Sigmoid colon (tissue), 7 donors: Measurements from ENCODE around the gene PDLIM5. TPM values are rescaled to one million over a fixed set of nuclear protein-coding genes. Genes with fewer than 3 reads are reported as not detected.
A peak's percentile ranks its signal among the peaks of the same experiment; 100 is the strongest.

Source experiments
- DNase-seq: peaks from one replicate; pipeline ENCODE4 v3.0.0-alpha.2; 2019
- H3K27ac ChIP-seq, 4 donors: fragments of 200-600 bp; sonication (generic); one replicate each; pipeline ENCODE4 v1.5.1; 2016 to 2019; ENCODE audit warnings: mild to moderate bottlenecking in 1 of 4
- H3K27me3 ChIP-seq, 3 donors: fragments of 200-600 bp; sonication (generic); one replicate each; pipeline ENCODE4 v1.5.1; 2019; ENCODE audit warnings: mild to moderate bottlenecking in 1 of 3
- H3K36me3 ChIP-seq, 4 donors: fragments of 200-600 bp; sonication (generic); one replicate each; pipeline ENCODE4 v1.5.1; 2016 to 2019
- H3K4me1 ChIP-seq, 4 donors: fragments of 200-600 bp; sonication (generic); one replicate each; pipeline ENCODE4 v1.5.1; 2017 to 2019
- H3K4me3 ChIP-seq, 4 donors: fragments of 200-600 bp; sonication (generic); one replicate each; pipeline ENCODE4 v1.5.1; 2017 to 2019; ENCODE audit warnings: mild to moderate bottlenecking in 2 of 4, moderate library complexity in 1 of 4
- H3K9me3 ChIP-seq, 4 donors: fragments of 200-600 bp in 3 of 4; sonication (generic) in 3 of 4; one replicate each; pipeline versions ENCODE4 v1.5.1 to v1.6.1; 2013 to 2019
- EP300 ChIP-seq, 4 donors: sonication (generic); formaldehyde crosslinking; IDR thresholded peaks; one replicate each; pipeline ENCODE4 v1.6.1; 2017; ENCODE audit warnings: antibody characterized with exemption in 4 of 4
- POLR2A ChIP-seq, 2 donors: fragments of 450-650 bp; IDR thresholded peaks; one replicate each; pipeline ENCODE4 v1.6.1; 2016; ENCODE audit warnings: antibody characterized with exemption in 2 of 2, mild to moderate bottlenecking in 2 of 2, moderate library complexity in 2 of 2
- POLR2AphosphoS5 ChIP-seq, 4 donors: sonication (generic); formaldehyde crosslinking; IDR thresholded peaks; one replicate each; pipeline ENCODE4 v1.6.1; 2017; ENCODE audit warnings: antibody characterized with exemption in 4 of 4
- WGBS, 2 donors: extraction: QIAGEN DNeasy Blood & Tissue Kit; methylation state at CpG; one replicate each; pipeline ENCODE4 v1.1.7; 2013; 5-methylcytosine and 5-hydroxymethylcytosine counted together
- intact Hi-C: fragments of 100-400 bp; cut with DNase I; formaldehyde crosslinking; loops from one replicate; pipeline ENCODE4 v1.15.1; 2023
- polyA plus RNA-seq, 3 donors: library from polyadenylated mRNA; stranded (reverse); fragments of 200-250 nt; gene quantifications; one replicate each; pipeline ENCODE4 v1.2.3, GENCODE V29; 2013
- total RNA-seq, 4 donors: library from RNA; depleted of rRNA; stranded (reverse); fragments of >200 nt; gene quantifications; one replicate each; pipeline ENCODE4 v1.1.0, GENCODE V29; 2016
- TF ChIP-seq, protein P1 (sequence below), 4 experiments: fragments of 450-650 bp in 3 of 4; fragments of 200-600 bp in 1 of 4; IDR thresholded peaks; one replicate each; pipeline ENCODE4 v1.5.1; 2016 to 2019; ENCODE audit warnings: antibody characterized with exemption in 4 of 4, mild to moderate bottlenecking in 3 of 4, moderate library complexity in 2 of 4
- donor health status: healthy with polysubstance abuse.
- donor health status: Bipolar disorder and iron deficiency.
- donor health status: healthy.

The PDLIM5 gene
- total and polyA plus RNA-seq, 7 donors, result 31.2 to 221 (median 167) TPM

DNA sequence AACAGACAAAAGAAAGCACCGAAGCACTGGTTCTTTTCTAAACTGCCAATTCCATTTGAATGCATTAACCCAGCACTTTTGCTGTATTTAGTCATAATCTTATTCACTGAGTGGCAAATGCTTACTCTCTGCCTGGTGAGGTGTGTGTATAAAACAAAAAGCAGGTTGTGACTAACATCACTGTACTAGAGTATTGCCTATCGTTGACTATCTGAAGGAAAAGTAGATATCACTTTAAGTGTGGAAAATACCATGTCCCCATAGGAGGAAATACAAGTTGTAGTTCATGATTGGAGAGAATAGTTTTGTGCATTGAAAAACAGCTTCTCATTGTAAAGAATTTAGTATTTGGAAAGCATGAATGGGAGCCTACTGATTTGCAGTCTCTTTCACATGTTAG, 2.7 kb downstream of the PDLIM5 start:
- no peaks in the 10 kb centered on the region for H3K27me3 ChIP-seq

DNA sequence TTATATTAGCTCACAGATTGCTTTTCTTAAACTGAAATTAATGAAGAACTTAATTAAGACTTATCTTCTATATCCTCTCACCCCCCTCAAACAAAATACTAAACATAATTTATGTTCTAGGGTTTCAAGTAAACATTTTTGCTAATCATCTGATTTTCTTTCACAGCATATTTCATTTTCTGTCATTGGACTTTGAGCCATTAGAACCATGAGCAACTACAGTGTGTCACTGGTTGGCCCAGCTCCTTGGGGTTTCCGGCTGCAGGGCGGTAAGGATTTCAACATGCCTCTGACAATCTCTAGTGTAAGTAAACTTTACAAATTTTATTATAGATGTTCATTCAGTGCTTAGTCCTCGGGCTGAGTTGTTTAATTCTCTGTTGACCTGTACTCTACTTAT, 3.3 kb downstream of the PDLIM5 start:
- H3K4me3 ChIP-seq, result peak overlapping the region in 2 of 4 donors; percentile 89 to 98
- H3K4me1 ChIP-seq, result peaks cover 0 to 69% (median 48%) of the 10 kb centered on the region in 4 donors
- no peaks in the 10 kb centered on the region for H3K27me3 ChIP-seq
- H3K36me3 ChIP-seq, result peaks cover 0 to 17% (median 2%) of the 10 kb centered on the region in 4 donors
- TF ChIP-seq, protein P1, sequence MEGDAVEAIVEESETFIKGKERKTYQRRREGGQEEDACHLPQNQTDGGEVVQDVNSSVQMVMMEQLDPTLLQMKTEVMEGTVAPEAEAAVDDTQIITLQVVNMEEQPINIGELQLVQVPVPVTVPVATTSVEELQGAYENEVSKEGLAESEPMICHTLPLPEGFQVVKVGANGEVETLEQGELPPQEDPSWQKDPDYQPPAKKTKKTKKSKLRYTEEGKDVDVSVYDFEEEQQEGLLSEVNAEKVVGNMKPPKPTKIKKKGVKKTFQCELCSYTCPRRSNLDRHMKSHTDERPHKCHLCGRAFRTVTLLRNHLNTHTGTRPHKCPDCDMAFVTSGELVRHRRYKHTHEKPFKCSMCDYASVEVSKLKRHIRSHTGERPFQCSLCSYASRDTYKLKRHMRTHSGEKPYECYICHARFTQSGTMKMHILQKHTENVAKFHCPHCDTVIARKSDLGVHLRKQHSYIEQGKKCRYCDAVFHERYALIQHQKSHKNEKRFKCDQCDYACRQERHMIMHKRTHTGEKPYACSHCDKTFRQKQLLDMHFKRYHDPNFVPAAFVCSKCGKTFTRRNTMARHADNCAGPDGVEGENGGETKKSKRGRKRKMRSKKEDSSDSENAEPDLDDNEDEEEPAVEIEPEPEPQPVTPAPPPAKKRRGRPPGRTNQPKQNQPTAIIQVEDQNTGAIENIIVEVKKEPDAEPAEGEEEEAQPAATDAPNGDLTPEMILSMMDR (IDR thresholded peaks at IDR 0.05), result no peak
- peak in 1 of 4 donors; percentile 22 for TF ChIP-seq POLR2AphosphoS5 (IDR thresholded peaks at IDR 0.05)
- TF ChIP-seq EP300 (IDR thresholded peaks at IDR 0.05), result no peak
- peak overlapping the region; percentile 97 to 100 (median 98) for H3K27ac ChIP-seq
- no peaks in the 10 kb centered on the region for H3K9me3 ChIP-seq
- peak; percentile 83 for DNase-seq
- 13 to 50% methylated on average over 3 of the region's 3 CpGs for WGBS, 2 donors
- intact Hi-C loops, result loop anchor here (2.0 kb wide), 1 partner anchor 70 kb away; no protein-coding TSS in a partner anchor

More for the DNA sequence above, 2.7 kb downstream of the PDLIM5 start:
- Histone ChIP-seq H3K9me3 (no peaks in the 10 kb centered on the region), H3K4me3 (peak overlapping the region in 3 of 4 donors; percentile 89 to 98 (median 90)), H3K4me1 (peaks cover 0 to 62% (median 41%) of the 10 kb centered on the region in 4 donors), H3K36me3 (peaks cover 0 to 17% (median 2%) of the 10 kb centered on the region in 4 donors), H3K27ac (peak overlapping the region; percentile 97 to 100 (median 98))
- DNase-seq, result no peak
- intact Hi-C loops, result loop anchor here (2.0 to 5.0 kb wide), 3 partner anchors 70 to 143 kb away; no protein-coding TSS in a partner anchor
- TF ChIP-seq, protein P1 (IDR thresholded peaks at IDR 0.05), result no peak
- no peak for TF ChIP-seq EP300 (IDR thresholded peaks at IDR 0.05)
- 18 to 64% methylated on average over 2 of the region's 2 CpGs for WGBS, 2 donors

DNA sequence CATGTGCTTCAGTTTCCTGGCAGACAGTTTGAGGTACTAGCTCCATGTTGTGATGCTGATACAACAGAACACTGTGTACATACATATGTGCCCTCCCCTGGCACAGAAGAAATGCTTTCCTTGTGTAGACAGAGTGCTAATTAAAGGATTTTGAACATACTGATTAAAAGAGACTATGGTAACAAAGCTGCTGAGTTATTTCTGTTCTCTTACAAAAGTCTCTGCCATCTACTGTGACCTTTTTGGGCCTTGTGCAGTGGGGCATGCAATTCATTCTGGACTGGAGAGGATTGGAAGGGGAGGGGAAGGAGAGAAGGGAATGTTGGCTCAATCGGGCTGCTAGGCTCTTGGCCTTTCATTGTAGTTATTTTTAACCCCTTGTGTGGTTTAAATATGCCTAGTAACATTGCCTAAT, 6.0 kb downstream of the PDLIM5 start:
- Histone ChIP-seq H3K4me3 (peak overlapping the region in 1 of 4 donors; percentile 17), H3K4me1 (peaks cover 0 to 86% (median 61%) of the 10 kb centered on the region in 4 donors), H3K27me3 (no peaks in the 10 kb centered on the region), H3K36me3 (peaks cover 0 to 17% (median 2%) of the 10 kb centered on the region in 4 donors), H3K27ac (peak overlapping the region; percentile 57 to 100 (median 98)), H3K9me3 (no peaks in the 10 kb centered on the region)
- 2 to 28% methylated on average over 1 of the region's 1 CpG for WGBS, 2 donors
- intact Hi-C loops, result no loop called here
- DNase-seq, result no peak
- TF ChIP-seq, protein P1 (IDR thresholded peaks at IDR 0.05), result no peak
- TF ChIP-seq POLR2AphosphoS5 (IDR thresholded peaks at IDR 0.05) (peak in 2 of 4 donors; percentile 24 to 41), EP300 (IDR thresholded peaks at IDR 0.05) (peak in 1 of 4 donors; percentile 57)

DNA sequence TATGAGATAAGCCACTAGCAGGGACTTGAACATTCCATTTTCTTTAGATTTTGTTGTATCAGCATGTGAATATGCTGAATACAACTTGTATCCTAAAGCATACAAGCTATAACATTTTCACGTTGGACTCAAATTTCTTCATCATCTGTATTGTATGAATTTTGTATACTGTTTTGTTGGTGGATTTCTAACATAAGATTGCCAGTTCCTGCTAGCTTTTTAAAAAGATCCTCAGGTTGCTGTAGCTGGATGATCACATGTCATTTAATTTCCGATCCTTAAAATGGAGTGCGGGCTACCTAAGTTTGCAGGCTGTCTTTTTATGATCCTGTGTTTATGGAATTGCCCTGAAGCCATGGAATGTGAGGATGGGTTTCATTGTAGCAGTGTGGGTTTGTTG, 6.9 kb downstream of the PDLIM5 start:
- Histone ChIP-seq H3K4me1 (peaks cover 0 to 90% (median 64%) of the 10 kb centered on the region in 4 donors), H3K27me3 (no peaks in the 10 kb centered on the region), H3K9me3 (no peaks in the 10 kb centered on the region), H3K27ac (peak overlapping the region; percentile 57 to 100 (median 98)), H3K36me3 (peaks cover 0 to 17% (median 2%) of the 10 kb centered on the region in 4 donors), H3K4me3 (peak overlapping the region in 1 of 4 donors; percentile 17)
- no peak for DNase-seq
- intact Hi-C loops, result no loop called here
- WGBS, 2 donors, result 67 to 80% methylated on average over 3 of the region's 3 CpGs
- no peak for TF ChIP-seq POLR2AphosphoS5 (IDR thresholded peaks at IDR 0.05)
- TF ChIP-seq, protein P1 (IDR thresholded peaks at IDR 0.05), result no peak
- no peak for TF ChIP-seq EP300 (IDR thresholded peaks at IDR 0.05)
- TF ChIP-seq POLR2A (IDR thresholded peaks at IDR 0.05), result no peak
